GM12874 (cell line): Measurements from ENCODE around the gene EMC7.

Experiments
- CTCF ChIP-seq: IDR thresholded peaks from 2 replicates; pipeline ENCODE4 v1.5.1; 2011; ENCODE audit warnings: low read depth, mild to moderate bottlenecking, control low read depth, low read length, moderate library complexity; ENCODE audit not compliant: insufficient read depth

Gene EMC7

GRCh38 chr15:34101366-34102174 lies at the start of gene EMC7, which contains the start of gene PGBD4:
Gene EMC7 (minus strand): TSS chr15:34101862. CDS start chr15:34101839, 23 bp downstream.
Gene PGBD4 (plus strand): TSS chr15:34102083. CDS start chr15:34102532, 449 bp downstream.
- no peak for TF ChIP-seq CTCF

GRCh38 chr15:34147371-34148140 lies 45.9 kb upstream of the EMC7 start:
- no peak for TF ChIP-seq CTCF

GRCh38 chr15:34133511-34133910 lies 31.8 kb upstream of the EMC7 start:
- no peak for TF ChIP-seq CTCF

- TF ChIP-seq CTCF: no peak
These were observed 31.2 kb upstream of the EMC7 start for GRCh38 chr15:34132881-34133280.

- TF ChIP-seq CTCF: no peak
These were observed 27.2 kb upstream of the EMC7 start for GRCh38 chr15:34128898-34129297.

GRCh38 chr15:34126522-34126921 lies 24.9 kb upstream of the EMC7 start:
- TF ChIP-seq CTCF: no peak

GRCh38 chr15:34125945-34126344 lies 24.3 kb upstream of the EMC7 start:
- no peak for TF ChIP-seq CTCF
